ENCODE results near the gene BANF2.

The BANF2 gene

DNA sequence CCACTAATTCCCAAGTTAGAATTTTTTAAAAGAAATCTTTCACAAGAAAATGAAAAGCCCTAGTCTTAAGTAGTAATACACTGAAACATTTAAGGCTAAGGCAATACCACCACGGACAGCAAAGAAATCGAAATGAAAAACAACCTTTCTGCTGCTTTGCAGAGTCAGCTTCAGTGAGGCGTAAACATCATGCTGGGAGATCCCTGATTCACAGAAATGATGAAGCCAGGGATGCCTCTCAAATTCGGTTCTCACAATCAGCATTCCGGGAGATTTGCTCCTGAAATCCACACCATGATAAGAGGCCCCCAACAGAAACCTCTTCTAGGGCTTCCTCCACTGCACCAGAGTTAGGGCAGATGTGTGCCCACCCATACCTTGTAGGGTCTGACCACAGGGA is 36.3 kb upstream of the BANF2 start:
- in situ Hi-C loops (cut with HindIII; ENCODE audit: low sequenced_read_pairs) = no loop called here

DNA sequence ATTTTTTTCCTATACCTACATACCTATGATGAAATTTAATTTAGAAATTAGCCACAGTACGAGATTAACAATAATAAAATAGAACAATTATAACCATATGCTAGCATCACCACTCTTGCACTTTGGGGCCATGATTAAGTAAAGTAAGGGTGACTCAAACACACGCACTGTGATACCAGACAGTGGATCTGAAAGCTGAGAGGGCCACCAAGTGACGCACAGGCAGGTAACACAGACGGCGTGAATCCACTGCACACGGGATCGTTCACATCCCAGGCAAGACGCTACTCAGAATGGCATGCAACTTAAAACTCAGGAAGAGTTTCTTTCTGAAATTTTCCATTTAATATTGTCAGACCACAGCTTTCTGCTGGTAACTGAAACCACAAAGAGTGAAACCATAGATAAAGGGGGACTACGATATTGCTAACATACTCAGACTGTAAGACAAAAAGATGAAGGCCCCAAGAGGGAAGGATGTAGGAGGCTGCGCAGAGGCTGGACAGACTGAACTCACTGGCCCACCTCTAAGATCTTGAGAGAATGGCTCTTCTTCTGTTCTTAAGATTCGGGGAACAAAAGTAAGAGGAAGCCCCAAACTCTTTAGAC is 35.6 kb upstream of the BANF2 start:
- in situ Hi-C loops (cut with HindIII; ENCODE audit: low sequenced_read_pairs) = no loop called here

DNA sequence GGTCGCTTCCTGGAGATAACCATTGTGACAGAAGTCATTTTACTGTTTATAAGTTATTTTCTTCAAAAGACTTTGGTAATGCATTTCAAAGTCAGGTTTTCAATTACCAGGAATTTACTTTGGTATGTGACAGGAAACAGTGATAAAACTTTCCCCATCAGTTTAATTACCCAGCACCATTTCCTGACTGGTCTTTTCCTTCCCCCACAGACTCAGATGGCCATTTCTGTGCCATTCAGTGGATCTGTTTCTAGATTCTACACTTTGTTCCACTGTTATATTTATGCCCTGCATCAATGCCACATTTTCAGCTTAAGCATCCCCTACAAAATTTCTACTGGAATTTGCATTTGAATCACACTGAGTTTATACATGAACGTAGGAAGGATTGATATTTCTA is 34.0 kb upstream of the BANF2 start:
- in situ Hi-C loops (cut with HindIII; ENCODE audit: low sequenced_read_pairs) = no loop called here

DNA sequence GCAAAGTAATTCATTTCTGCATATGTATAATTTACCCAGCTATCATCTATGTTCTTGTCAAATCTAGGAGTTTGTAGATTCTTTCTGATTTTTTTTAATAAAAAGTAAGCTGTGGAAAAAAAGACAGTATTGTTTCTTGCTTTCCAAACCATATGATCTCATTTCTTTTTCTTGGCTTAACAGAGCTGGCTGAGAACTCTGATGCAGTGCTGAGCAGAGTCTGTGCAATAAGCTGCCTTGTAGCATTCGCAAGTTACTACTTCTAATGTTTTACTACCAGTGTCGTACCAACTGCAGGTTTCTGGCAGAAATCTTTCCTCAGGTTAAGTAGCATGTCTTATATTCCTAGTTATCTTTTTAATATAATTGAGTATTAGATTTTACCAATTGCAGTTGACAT is 33.3 kb upstream of the BANF2 start:
- in situ Hi-C loops (cut with HindIII; ENCODE audit: low sequenced_read_pairs) = no loop called here

DNA sequence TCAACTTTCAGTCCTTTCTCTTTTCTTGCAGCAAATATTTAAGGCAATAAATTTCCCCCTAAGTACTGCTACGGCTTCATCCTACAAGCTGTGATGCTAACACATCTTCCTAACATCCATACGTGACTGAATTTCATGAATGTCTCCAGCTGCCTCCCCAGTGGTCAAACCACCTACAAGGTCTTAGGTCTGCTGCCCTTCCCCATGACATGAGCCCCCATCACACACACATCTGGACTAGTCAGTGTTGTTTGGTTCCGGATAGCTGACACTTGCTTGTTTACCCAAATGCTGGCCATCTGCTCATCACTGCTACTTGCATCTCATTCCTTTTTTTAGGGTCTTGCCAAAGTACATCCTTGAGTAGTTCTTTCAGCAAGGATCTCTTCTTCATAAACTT is 32.3 kb upstream of the BANF2 start:
- in situ Hi-C loops (cut with HindIII; ENCODE audit: low sequenced_read_pairs) = no loop called here

DNA sequence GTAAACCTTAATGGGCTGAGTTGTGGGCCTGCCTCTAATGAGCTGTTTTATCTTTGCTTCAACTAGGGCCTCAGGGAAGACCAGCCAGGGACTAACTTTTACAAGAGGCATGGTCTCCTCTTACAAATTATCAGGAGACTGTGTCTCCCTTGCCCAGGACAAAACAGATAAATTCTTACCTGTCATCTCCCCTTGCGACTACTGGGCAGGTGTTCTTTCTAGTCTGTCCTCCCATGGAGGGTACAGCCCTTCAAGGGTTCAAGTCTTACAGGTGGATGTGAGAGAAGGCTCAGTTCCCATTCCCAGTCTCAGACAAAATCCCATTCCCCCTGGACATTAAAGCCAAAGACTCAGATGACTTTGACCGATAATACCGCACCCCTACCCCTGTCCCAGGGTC is 31.3 kb upstream of the BANF2 start:
- in situ Hi-C loops (cut with HindIII; ENCODE audit: low sequenced_read_pairs) = no loop called here

DNA sequence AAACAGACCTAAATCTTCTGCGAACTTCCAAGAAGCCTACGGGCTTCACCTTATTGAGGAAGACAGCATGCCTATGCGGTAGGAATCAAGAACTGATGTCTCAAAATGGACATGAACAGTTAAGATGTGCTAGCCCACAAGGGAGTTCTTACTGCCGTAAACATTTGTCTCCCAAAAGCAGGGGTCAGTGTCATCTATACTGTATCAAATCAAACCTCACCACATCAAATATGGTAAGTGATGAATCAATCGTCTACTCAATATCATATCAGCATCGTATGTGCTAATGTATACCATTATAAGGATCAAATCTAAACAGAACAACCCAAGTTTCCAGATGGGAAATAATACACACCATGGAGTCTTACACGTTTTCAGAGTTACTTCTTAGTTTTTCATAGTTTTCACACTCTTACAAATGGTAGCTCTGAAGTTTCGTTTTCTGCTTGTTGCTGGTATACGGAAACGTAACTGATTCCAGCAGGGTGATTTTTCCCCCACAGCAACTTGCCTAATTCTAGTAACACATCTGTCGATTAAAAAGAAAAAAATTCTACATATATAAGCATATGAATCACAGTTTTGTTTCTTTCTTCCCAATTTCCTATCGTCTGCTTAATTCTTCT is 30.3 kb upstream of the BANF2 start:
- in situ Hi-C loops (cut with HindIII; ENCODE audit: low sequenced_read_pairs) = no loop called here

DNA sequence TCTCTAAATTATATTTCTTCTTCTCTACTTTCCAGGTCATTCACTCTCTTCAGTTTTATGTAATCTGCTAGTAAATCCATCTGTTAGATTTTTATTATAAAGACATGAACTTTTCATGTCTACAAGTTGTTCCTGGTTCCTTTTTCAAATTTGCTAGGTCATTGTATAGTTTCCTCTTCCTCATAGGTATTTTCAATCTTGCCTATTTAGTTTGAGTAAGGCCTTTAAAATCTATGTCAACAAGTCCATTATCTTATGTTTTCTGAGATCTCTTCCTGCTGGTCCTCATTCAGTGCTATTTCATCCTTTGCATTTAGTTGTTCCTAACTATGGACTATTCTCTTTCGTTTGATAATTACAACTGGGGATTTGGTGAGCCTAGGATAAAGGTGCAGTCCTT is 28.8 kb upstream of the BANF2 start:
- in situ Hi-C loops (cut with HindIII; ENCODE audit: low sequenced_read_pairs) = no loop called here

DNA sequence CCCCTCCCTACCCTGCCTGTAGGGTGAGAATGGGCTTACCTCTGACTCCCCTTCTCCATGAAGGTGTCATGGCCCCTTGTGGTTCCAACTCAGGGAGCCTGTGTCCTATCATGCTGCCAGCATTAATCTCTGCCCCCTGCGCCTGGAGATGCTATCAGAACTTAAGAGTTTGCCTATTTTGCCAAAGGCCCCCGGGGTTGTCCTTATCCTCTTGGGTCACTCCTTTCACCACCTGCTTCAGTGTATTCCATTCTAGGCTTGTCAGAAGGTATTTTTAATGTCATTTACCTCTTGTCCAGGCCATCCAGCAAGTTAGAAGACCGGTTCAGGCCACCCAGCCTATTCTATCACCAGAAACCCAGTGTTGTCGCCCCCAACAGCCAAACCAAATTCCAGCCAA is 28.2 kb upstream of the BANF2 start:
- in situ Hi-C loops (cut with HindIII; ENCODE audit: low sequenced_read_pairs) = no loop called here

DNA sequence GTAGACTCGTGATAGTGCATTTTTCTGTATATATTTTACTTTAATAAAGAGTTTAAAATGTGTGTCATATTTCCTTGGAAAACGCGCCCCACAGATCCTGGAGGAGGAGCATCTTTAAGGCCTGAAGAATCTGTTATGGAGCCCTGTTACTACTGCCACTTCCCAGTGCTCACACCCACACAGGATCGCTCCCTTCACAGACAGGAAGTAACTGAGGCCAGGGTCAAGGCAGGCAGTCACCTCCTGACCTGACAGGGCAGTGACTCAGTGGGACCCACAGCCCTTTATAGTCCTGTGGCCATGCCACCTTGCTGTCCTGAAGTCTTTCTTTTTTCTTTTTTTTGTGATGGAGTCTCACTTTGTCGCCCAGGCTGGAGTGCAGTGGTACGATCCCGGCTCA is 26.7 kb upstream of the BANF2 start:
- in situ Hi-C loops (cut with HindIII; ENCODE audit: low sequenced_read_pairs) = no loop called here

DNA sequence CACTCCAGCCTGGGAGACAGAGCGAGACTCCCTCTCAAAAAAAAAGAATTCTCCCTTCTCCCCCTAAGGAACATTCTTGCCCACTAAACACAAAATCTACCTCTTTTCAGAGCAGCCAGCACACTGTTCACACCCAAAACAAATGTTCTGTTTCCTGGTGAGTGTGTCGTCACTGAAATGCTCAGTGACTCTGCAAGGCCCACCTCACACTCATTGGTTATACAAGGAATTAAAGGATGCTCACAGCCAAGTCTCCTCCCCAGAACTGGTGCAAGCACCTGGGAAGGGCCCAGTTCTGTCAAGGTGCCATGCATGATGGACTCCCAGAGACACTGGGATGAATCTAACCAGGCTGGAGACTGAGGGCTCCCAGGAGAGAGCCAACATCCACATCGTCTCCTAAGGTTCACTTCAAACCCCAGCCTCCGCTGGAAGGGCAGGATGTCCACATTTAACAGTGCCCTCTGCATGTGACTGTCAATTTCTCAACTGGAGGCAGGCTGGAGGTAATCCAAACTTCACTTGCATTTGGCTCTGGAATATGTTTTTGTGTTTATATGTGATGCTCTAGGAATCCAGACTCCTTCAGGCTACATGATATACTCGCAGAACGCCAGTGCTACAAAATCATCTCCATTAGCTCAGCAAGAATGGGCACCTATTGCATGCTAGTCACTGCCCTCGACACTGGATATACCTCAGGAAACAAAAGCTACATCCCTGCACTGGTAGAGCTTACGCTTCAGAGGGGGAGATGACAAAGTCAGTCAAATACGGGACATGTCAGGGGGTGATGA is 24.8 kb upstream of the BANF2 start:
- in situ Hi-C loops (cut with HindIII; ENCODE audit: low sequenced_read_pairs) = no loop called here

DNA sequence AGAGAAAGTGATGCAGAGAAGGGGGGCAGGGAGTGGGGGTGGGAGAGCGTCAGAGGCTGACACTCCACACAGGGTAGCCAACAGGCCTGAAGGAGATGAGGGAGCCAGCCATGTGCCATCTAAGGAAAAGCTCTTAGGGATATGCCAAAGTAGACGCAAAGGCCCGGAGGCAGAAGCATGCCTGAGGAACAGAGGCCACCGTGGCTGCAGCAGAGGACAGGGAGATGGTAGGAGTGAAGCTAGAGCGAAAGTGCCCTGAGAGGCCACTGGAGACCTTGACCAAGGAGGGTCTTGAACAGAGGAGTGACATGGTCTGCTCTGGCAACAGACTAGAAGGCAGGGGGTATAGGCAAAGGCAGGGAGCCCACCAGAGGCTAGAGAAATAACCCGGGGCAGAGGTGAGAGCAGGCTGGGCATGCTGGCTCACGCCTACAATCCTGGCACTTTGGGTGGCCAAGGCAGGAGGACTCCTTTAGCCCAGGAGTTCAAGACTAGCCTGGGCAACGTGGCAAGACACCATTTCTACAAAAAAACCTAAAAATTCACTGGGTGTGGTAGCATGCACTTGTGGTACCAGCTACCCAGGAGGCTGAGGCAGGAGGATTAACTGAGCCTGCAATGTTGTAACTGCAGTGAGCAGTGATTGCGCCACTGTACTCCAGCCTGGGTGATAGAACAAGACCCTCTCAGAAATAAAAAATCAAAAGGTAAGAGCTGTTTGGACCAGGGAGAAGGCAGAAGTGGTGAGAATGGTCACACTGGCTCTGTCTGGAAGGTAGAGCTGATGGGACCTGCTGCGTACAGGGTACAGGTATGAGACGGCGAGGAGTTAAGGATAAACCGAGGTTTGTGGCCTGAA is 24.0 kb upstream of the BANF2 start:
- in situ Hi-C loops (cut with HindIII; ENCODE audit: low sequenced_read_pairs) = no loop called here

DNA sequence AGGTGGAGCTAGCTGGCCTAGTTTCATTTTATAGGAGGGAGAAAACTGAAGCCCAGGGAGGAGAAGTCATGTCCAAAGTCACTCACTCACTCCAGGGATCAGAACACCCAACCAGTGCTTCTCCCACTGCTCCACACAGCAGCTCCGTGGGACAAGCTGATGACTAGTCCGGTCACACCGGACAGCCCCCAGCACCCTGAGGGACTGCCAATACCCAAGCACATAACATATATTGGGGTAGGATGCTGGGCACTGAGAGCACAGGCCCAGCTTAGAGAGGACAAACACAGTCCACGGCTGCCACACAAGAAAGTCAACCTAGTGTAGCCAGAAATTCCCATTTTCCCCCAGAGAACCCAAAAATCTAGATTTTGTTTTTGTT is 23.4 kb upstream of the BANF2 start:
- in situ Hi-C loops (cut with HindIII; ENCODE audit: low sequenced_read_pairs) = no loop called here

DNA sequence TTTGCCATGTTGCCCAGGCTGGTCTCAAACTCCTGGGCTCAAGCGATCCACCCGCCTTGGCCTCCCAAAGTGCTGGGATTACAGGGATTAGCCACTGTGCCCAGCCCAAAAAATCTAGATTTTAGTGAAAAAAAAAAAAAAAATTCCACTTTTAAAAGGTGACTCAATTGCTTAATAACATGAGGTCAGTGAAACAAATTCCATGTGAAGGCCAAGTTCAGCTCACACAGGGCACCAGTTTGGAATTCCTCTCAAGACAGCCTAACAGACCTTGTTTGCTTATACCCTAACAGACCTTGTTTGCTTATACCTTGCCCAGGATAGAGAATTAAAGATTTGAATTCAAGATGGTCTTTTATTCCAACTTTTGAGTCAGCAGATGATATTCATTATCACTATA is 22.8 kb upstream of the BANF2 start:
- in situ Hi-C loops (cut with HindIII; ENCODE audit: low sequenced_read_pairs) = no loop called here

DNA sequence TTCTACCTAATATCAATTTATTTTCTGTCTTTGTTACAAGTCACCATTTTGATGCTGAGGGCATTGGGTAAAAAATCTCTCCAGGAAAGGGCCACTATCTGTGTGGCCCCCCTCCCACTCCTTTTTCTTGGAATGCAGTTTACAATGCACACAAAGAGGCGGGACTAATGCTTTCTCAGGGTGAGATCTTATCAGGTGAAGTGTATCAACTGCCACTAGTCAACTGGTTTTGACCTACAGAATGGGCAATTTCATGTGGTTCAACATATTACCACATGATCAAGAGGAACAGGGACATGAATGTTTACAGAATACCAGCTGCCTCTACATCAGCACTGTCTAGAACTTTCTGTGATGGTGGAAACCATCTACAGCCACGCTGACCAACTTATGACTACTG is 21.5 kb upstream of the BANF2 start:
- in situ Hi-C loops (cut with HindIII; ENCODE audit: low sequenced_read_pairs) = no loop called here

DNA sequence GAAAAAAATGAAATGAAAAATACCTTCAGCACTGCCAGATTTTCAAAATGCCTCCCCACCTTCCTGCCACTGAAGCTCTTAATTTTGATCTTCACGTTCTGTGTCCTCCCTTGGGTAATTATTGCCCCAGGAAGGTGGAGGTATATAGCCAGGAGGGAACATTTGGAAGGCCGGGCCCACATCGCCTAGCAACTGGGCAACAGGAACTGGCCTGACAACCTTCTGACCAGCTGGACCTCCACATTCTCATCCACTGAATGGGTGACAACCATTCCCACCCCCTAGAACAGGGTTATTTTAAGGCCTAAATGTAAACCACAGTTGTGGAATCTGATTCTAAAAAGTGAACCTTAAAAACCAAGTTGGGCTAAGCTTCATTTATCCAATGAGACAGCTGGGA is 20.9 kb upstream of the BANF2 start:
- in situ Hi-C loops (cut with HindIII; ENCODE audit: low sequenced_read_pairs) = no loop called here

DNA sequence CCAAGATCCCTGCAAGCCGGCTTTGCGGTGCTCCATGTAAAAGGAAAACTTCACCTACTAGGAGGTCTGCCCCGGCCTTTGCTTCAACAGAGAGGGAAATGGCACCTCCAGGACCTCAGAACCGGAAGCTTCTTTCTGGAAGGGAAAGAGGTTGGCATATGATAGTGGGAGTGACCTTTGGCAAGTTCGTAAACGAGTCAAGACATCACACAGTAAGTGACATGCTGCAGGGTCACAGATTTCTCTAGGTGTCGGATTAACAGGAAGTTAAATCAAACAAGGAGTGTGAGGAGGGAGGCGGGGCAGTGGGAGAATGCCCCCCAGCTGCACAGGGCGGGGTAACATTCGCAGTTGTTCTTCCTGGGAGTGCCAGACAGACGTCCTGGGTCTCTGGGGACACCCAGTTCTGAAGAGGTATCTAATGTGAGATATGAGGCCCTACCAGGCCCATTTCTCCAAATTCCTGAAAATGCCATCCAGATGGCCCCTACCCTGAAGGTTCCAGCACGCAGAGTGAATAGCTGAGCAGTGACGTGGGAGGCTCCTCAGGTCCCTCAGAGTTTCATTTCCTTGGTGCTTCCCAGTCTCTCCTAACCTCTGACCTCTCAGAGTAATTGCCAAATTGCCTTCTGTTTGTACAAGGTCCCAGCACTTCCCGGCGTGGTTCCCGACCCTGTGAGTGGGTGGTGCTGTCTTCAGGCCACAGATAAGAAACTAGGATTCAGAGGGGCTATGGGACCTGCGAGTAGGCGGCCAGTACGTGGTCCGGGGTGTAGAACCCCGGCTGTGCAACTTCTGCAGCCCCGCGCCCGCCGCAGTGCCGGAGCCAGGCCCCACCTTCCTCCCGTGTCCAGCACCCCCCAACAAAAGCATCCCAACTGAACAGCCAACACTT is 19.6 kb upstream of the BANF2 start:
- in situ Hi-C loops (cut with HindIII; ENCODE audit: low sequenced_read_pairs) = no loop called here

DNA sequence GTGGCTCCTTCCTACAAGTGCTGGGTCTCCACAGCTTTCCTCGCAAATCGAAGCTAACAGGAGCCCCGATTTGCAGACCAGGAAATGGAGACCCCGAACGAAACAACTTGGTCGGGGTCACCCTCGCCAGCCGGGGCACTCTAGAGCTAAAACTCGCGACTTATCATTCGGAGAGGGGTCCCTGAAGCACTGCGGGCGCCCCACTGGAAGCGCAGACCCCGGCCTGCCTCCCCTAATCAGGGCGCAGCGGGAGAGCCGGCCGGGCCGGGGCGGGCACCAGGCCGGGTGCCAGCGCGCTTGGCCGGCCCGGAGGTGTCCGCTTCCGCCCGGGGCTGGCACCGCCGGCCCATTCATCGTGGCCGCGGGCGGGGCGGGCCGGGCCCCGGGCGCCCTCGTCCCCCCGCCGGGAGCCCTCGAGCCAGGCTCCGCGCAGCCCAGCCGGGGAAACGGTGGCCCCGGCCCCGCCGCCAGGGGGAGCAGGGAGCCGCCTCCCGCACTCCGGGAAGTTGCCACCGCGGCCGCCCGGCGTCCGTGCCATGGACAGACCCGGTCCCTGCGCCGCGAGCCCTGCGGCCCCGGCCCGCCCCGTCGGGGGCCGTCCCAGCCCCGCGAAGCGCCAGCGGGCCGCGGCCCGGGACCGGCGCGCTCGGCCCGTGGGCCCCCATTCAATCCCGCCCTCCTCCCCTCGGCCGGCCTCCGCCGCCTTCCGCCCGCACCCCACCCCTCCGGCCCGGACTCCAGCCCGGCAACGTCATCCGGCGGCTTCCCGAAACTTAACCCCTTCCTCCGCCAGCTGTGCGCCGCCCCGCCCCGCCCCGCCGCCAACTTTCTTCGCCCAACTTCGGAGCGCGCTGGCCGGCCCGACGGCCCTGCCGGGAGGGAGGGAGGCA is 18.7 kb upstream of the BANF2 start:
- in situ Hi-C loops (cut with HindIII; ENCODE audit: low sequenced_read_pairs) = no loop called here

DNA sequence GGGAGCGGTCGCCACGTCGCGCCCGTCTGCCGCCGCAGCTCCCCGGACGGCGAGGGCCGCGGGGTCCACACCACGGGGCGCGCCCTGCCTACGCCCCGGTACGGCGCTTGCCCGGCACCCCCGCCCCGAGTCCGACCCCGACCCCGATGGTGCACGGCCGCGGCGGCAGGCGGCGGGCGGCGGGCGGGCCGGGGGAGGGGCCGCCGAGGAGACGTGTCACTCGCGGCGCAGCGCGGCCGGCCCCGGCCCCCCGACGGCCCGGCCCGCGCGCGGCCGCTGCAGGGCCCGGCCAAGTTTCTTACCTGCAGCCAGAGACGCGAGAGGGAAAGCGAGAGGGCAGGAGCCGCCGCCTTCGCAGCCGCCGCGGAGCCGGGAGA is 18.1 kb upstream of the BANF2 start:
- in situ Hi-C loops (cut with HindIII; ENCODE audit: low sequenced_read_pairs) = no loop called here
